A549 (cell line): ENCODE measurements around the gene SPTBN4. TPM values are rescaled to one million over a fixed set of nuclear protein-coding genes. Genes with fewer than 3 reads are reported as not detected.

Experiments
- ATAC-seq, 2 experiments: fragments of 200-7000 bp in 1 of 2; fragments of >200 bp in 1 of 2; cut with Nextera tagmentation in 1 of 2; cut with Tn5 transposase in 1 of 2; 3 replicates each; pipeline versions ENCODE4 v1.8.0 to v1.9.1; 2018 to 2020; ENCODE audit warnings: mild to moderate bottlenecking in 1 of 2, moderate library complexity in 1 of 2
- CTCF ChIA-PET: fragments of 300-600 bp; sonication (Branson Sonifier 250); formaldehyde crosslinking; extraction: SDS; loops from one replicate; lab custom pipeline; 2021; ENCODE audit warnings: antibody characterized with exemption, inconsistent platforms; lab: Yijun Ruan, JAX
- POLR2A ChIA-PET: fragments of 350-600 bp; formaldehyde crosslinking; extraction: SDS; loops from one replicate; lab custom pipeline; 2021; ENCODE audit warnings: antibody characterized with exemption, inconsistent platforms; lab: Yijun Ruan, JAX
- DNase-seq, 2 experiments: peaks; one replicate each; pipeline versions ENCODE4 v3.0.0 to v3.0.0-alpha.2; 2011 to 2016; ENCODE audit warnings: low read depth in 1 of 2, low spot score in 1 of 2
- FAIRE-seq: peaks from 2 replicates; lab custom pipeline; 2011; peaks lifted over from hg19 to GRCh38; lab: Jason Lieb, UNC
- H3K27ac ChIP-seq, 2 experiments: fragments of >200 bp; sonication (Bioruptor Twin); formaldehyde crosslinking; 3 replicates each; pipeline ENCODE4 v1.5.1; 2016 to 2017
- H3K4me1 ChIP-seq: fragments of >200 bp; sonication (Bioruptor Twin); formaldehyde crosslinking; 3 replicates; pipeline ENCODE4 v1.6.1; 2016
- H3K4me2 ChIP-seq: fragments of >200 bp; sonication (Bioruptor Twin); formaldehyde crosslinking; 3 replicates; pipeline ENCODE4 v1.6.1; 2016
- H3K4me3 ChIP-seq: fragments of >200 bp; sonication (Bioruptor Twin); formaldehyde crosslinking; 3 replicates; pipeline ENCODE4 v1.5.1; 2016
- H3K9me3 ChIP-seq: fragments of >200 bp; sonication (Bioruptor Twin); formaldehyde crosslinking; 3 replicates; pipeline ENCODE4 v1.6.1; 2016
- ATOH8 ChIP-seq: fragments of 250-450 bp; sonication (Bioruptor Pico); IDR thresholded peaks from 2 replicates; pipeline ENCODE4 v1.5.0; 2020; ENCODE audit warnings: low read depth, mild to moderate bottlenecking, moderate library complexity
- BHLHE40 ChIP-seq: IDR thresholded peaks from 2 replicates; pipeline ENCODE4 v1.6.1; 2012; ENCODE audit warnings: low read depth, low read length, inconsistent platforms
- CBX2 ChIP-seq: fragments of 200-600 bp; sonication (generic); IDR thresholded peaks from 2 replicates; pipeline ENCODE4 v1.6.1; 2016; ENCODE audit warnings: low read depth, mild to moderate bottlenecking, borderline replicate concordance
- E2F6 ChIP-seq: IDR thresholded peaks from 2 replicates; pipeline ENCODE4 v1.6.1; 2012; ENCODE audit warnings: low read depth, borderline replicate concordance
- ELK1 ChIP-seq: fragments of 150-350 bp; IDR thresholded peaks from 2 replicates; pipeline ENCODE4 v1.6.1; 2014; ENCODE audit warnings: low read depth, mild to moderate bottlenecking, low read length
- EP300 ChIP-seq, 2 experiments: fragments of >200 bp; sonication (Bioruptor Twin); formaldehyde crosslinking; IDR thresholded peaks; 2 replicates in 1 of 2; 3 replicates in 1 of 2; pipeline ENCODE4 v1.6.1; 2016 to 2017
- ESRRA ChIP-seq: fragments of 150-350 bp; IDR thresholded peaks from 2 replicates; pipeline ENCODE4 v1.6.1; 2014; ENCODE audit warnings: mild to moderate bottlenecking, low read length, borderline replicate concordance
- FOSB ChIP-seq: fragments of 250-450 bp; sonication (Bioruptor Pico); IDR thresholded peaks from 2 replicates; pipeline ENCODE4 v1.5.0; 2020; ENCODE audit warnings: mild to moderate bottlenecking, moderate library complexity
- FOXS1 ChIP-seq: fragments of 250-450 bp; sonication (Bioruptor Pico); IDR thresholded peaks from 2 replicates; pipeline ENCODE4 v1.5.0; 2020; ENCODE audit warnings: mild to moderate bottlenecking, moderate library complexity
- GATA3 ChIP-seq: IDR thresholded peaks from 2 replicates; pipeline ENCODE4 v1.6.1; 2012; ENCODE audit warnings: borderline replicate concordance
- KDM5A ChIP-seq: fragments of 200-600 bp; sonication (generic); IDR thresholded peaks from 2 replicates; pipeline ENCODE4 v1.6.1; 2016; ENCODE audit warnings: antibody characterized with exemption, mild to moderate bottlenecking
- MAX ChIP-seq: IDR thresholded peaks from 2 replicates; pipeline ENCODE4 v1.6.1; 2012
- NR3C1 ChIP-seq: fragments of >200 bp; sonication (Bioruptor Twin); formaldehyde crosslinking; IDR thresholded peaks from 3 replicates; pipeline ENCODE4 v1.6.1; 2017
- POLR2AphosphoS2 ChIP-seq: conservative IDR thresholded peaks from 2 replicates; pipeline ENCODE4 v1.6.1; 2012; ENCODE audit warnings: low read length, improper control_type of control experiment, inconsistent platforms
- SMC3 ChIP-seq: fragments of >200 bp; sonication (Bioruptor Twin); formaldehyde crosslinking; IDR thresholded peaks from 3 replicates; pipeline ENCODE4 v1.6.1; 2018; ENCODE audit warnings: inconsistent platforms
- SREBF2 ChIP-seq: fragments of 450-650 bp; IDR thresholded peaks from 2 replicates; pipeline ENCODE4 v1.6.1; 2014; ENCODE audit warnings: mild to moderate bottlenecking, moderate library complexity
- TP53 ChIP-seq: fragments of 250-450 bp; sonication (Bioruptor Pico); IDR thresholded peaks from 2 replicates; pipeline ENCODE4 v1.5.0; 2021; ENCODE audit warnings: mild to moderate bottlenecking, moderate library complexity
- ZFP36 ChIP-seq: fragments of 450-650 bp; IDR thresholded peaks from 2 replicates; pipeline ENCODE4 v1.6.1; 2014; ENCODE audit warnings: borderline replicate concordance; ENCODE audit not compliant: partially characterized antibody
- ZSCAN20 ChIP-seq: fragments of 250-450 bp; sonication (Bioruptor Pico); IDR thresholded peaks from 2 replicates; pipeline ENCODE4 v1.8.0; 2022; ENCODE audit warnings: mild to moderate bottlenecking, moderate library complexity
- WGBS: methylation state at CpG from one replicate; pipeline ENCODE4 v1.1.6; 2017; ENCODE audit errors: missing lambda C conversion rate; 5-methylcytosine and 5-hydroxymethylcytosine counted together
- polyA plus RNA-seq, 4 experiments: library from polyadenylated mRNA; depleted of rRNA in 3 of 4; stranded (reverse); fragments of >200 nt; fragmentation: RNase III in 1 of 4; extraction: RNeasy Plus Mini Kit Qiagen cat#74134 plus additional on column Dnase treatment in 1 of 4; gene quantifications; 2 replicates in 3 of 4; 3 replicates in 1 of 4; pipeline ENCODE4 v1.2.3, GENCODE V29; 2011 to 2017

Gene SPTBN4
- polyA plus RNA-seq, 2 of the 4 experiments (the other 2 are of a cell fraction): 1.4 to 2.2 TPM

GRCh38 chr19:40588110-40588854, 121.5 kb downstream of the SPTBN4 start (continued):
- TF ChIP-seq EP300 (IDR thresholded peaks at IDR 0.05) (peak in 1 of 2 experiments; percentile 31; a peak in 1 of 5 replicates), ATOH8 (CRISPR knock-in tag) (peak; percentile 88; the same call in 1 of the 2 replicates), FOXS1 (CRISPR knock-in tag) (peak; percentile 70; the same call in 1 of the 2 replicates)

- peak overlapping the region; percentile 44 to 75; a peak in 4 of 6 replicates for H3K27ac ChIP-seq
- DNase-seq: no peak
- no peak overlapping the region for H3K4me3 ChIP-seq
- ATAC-seq: no peak
- H3K4me2 ChIP-seq: peak overlapping the region; percentile 20; the same call in 1 of the 3 replicates
- ChIA-PET POLR2A (interaction anchor here (1.1 kb wide), 1 partner anchor 18 kb away, joined by 3 read pairs; no protein-coding TSS in a partner anchor), CTCF (interaction anchor here (0.5 to 35.2 kb wide), 5 partner anchors 11 to 819 kb away, joined by 3 to 2247 read pairs (median 19); partner anchors contain the start of gene LTBP4)
- 94% methylated on average over 7 of the region's 9 CpGs for WGBS
- TF ChIP-seq ATOH8 (CRISPR knock-in tag) (no peak), KDM5A (no peak), FOSB (CRISPR knock-in tag) (no peak), ZFP36 (no peak), GATA3 (no peak), NR3C1 (no peak), SREBF2 (no peak), E2F6 (no peak), SMC3 (no peak), TP53 (CRISPR knock-in tag) (no peak), ZSCAN20 (CRISPR knock-in tag) (no peak), CBX2 (no peak), ESRRA (no peak), POLR2AphosphoS2 (no peak), MAX (no peak), ELK1 (no peak), BHLHE40 (no peak)
- FAIRE-seq: no peak
- H3K9me3 ChIP-seq: no peaks in the 10 kb centered on the region
- peaks cover 42% of the 10 kb centered on the region for H3K4me1 ChIP-seq
Observed at GRCh38 chr19:40588926-40589569, 122.2 kb downstream of the SPTBN4 start.
